A549 (cell line): ENCODE measurements around the gene KCNB1.

Experiments used
- CTCF ChIP-seq: fragments of >200 bp; sonication (Bioruptor Twin); formaldehyde crosslinking; IDR thresholded peaks from 3 replicates; pipeline ENCODE4 v1.5.1; 2016
- POLR2A ChIP-seq: IDR thresholded peaks from 2 replicates; pipeline ENCODE4 v1.6.1; 2012; ENCODE audit warnings: mild to moderate bottlenecking, low read length

- TF ChIP-seq CTCF (no peak), POLR2A (no peak)
These were observed 81.6 kb downstream of the KCNB1 start for GRCh38 chr20:49400904-49401303.
